GM21360 (cell line): ENCODE measurements around the gene RNF145.
A peak's percentile ranks its signal among the peaks of the same experiment; 100 is the strongest.
"Not testable (repeated sequence)": the region's sequence is repeated elsewhere in the genome, so short reads cannot be mapped to it uniquely, and the experiment has no call there.

Source experiments
- ATAC-seq: cut with Tn5 transposase; IDR thresholded peaks from one replicate; pipeline ENCODE4 v1.9.1; 2021; ENCODE audit warnings: mild to moderate bottlenecking, moderate library complexity; ENCODE audit not compliant: unreplicated experiment

The RNF145 gene

GRCh38 chr5:159163027-159163700, 46.2 kb downstream of the RNF145 start:
- ATAC-seq, result no peak

GRCh38 chr5:159161361-159162214, 47.8 kb downstream of the RNF145 start:
- no peak for ATAC-seq

- ATAC-seq, result not testable (repeated sequence)
Measured at GRCh38 chr5:159158553-159159091, 50.7 kb downstream of the RNF145 start.

GRCh38 chr5:159157552-159157951, 51.8 kb downstream of the RNF145 start:
- no peak for ATAC-seq

- ATAC-seq, result peak; percentile 67
Measured at GRCh38 chr5:159156426-159157238, 52.7 kb downstream of the RNF145 start.

GRCh38 chr5:159155960-159156359, 53.4 kb downstream of the RNF145 start:
- ATAC-seq, result no peak

GRCh38 chr5:159152876-159153275, 56.5 kb downstream of the RNF145 start:
- ATAC-seq, result no peak

GRCh38 chr5:159149085-159149484, 60.3 kb downstream of the RNF145 start:
- no peak for ATAC-seq

- ATAC-seq, result no peak
Measured at GRCh38 chr5:159147976-159148375, 61.4 kb downstream of the RNF145 start.

- no peak for ATAC-seq
Measured at GRCh38 chr5:159146839-159147238, 62.5 kb downstream of the RNF145 start.

- not testable (repeated sequence) for ATAC-seq
Measured at GRCh38 chr5:159145160-159145559, 64.2 kb downstream of the RNF145 start.

- ATAC-seq, result no peak
Measured at GRCh38 chr5:159139802-159140201, 69.6 kb downstream of the RNF145 start.

- ATAC-seq, result no peak
Measured at GRCh38 chr5:159135896-159136531, 73.3 kb downstream of the RNF145 start.

GRCh38 chr5:159133041-159133741, 76.2 kb downstream of the RNF145 start:
- peak; percentile 71 for ATAC-seq

- ATAC-seq, result no peak
Measured at GRCh38 chr5:159132429-159133040, 76.8 kb downstream of the RNF145 start.

- no peak for ATAC-seq
Measured at GRCh38 chr5:159131951-159132350, 77.4 kb downstream of the RNF145 start.

GRCh38 chr5:159130871-159131270, 78.5 kb downstream of the RNF145 start:
- ATAC-seq, result no peak

- ATAC-seq, result no peak
Measured at GRCh38 chr5:159128070-159128541, 81.2 kb downstream of the RNF145 start.

GRCh38 chr5:159123700-159124099, 85.7 kb downstream of the RNF145 start:
- ATAC-seq, result no peak
